Measurements from ENCODE around the gene CTSA. TPM values are rescaled to one million over a fixed set of nuclear protein-coding genes. Genes with fewer than 3 reads are reported as not detected.

CTSA gene
- total and polyA plus RNA-seq, 10 donors = 56.6 to 203 (median 176) TPM

DNA sequence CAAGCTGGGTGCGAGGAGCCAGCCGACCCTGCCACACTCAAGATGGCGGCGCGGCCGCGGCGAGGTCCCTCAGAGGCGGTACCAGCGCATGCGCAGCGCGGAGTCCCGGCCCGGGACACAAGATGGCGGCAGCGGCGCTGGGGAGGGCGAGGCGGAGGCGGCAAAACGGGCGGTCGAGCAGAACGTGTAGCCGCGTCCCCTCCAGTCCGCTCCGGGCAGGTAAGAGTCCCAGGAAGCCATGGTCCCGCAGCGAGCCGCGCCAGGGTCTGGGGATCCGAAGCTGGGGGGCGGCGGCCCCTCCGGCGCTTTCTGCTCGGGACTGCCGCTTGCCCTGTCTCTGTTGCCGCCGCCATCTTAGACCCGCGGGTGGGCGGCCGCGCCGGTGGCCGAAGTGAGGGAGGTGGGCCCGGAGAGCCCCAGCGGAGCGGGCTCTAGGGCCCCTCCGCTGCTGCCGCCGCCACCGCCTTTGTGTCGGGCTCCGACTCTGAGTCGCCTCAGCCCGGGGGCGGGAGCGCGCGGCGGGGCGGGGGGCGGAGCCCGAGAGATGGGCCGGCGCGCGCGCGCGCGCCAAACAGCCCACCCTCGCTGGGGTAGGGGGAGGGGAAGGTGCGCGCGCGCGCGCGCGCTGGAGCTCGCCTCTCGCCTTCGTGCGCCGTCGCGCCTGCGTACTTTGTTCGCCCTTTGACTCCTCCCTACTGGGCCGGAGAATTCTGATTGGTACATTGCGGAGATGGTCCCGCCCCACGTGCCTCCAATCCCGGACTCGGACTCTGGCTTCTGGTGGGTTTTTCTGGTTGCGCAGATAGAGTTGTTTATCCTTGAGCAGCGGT, 43.7 kb downstream of the CTSA start, which contains the start of gene PCIF1:
PCIF1 (plus strand) TSS at position 98 of the 830 bp plus-strand sequence. CDS start 4,317 bp downstream, outside the sequence.
- H3K4me1 ChIP-seq = peaks cover 12 to 49% (median 31%) of the 10 kb centered on the region in 6 donors
- no peaks in the 10 kb centered on the region for H3K27me3 ChIP-seq (replicated peaks in 1 of 7)
- peak within 1 kb of the TSS; percentile 99 to 100 (median 100) for H3K27ac ChIP-seq
- TF ChIP-seq POLR2A (IDR thresholded peaks at IDR 0.05) (peak; percentile 48 to 84 (median 68)), POLR2AphosphoS5 (IDR thresholded peaks at IDR 0.05) (peak; percentile 100)
- TF ChIP-seq, protein P1, sequence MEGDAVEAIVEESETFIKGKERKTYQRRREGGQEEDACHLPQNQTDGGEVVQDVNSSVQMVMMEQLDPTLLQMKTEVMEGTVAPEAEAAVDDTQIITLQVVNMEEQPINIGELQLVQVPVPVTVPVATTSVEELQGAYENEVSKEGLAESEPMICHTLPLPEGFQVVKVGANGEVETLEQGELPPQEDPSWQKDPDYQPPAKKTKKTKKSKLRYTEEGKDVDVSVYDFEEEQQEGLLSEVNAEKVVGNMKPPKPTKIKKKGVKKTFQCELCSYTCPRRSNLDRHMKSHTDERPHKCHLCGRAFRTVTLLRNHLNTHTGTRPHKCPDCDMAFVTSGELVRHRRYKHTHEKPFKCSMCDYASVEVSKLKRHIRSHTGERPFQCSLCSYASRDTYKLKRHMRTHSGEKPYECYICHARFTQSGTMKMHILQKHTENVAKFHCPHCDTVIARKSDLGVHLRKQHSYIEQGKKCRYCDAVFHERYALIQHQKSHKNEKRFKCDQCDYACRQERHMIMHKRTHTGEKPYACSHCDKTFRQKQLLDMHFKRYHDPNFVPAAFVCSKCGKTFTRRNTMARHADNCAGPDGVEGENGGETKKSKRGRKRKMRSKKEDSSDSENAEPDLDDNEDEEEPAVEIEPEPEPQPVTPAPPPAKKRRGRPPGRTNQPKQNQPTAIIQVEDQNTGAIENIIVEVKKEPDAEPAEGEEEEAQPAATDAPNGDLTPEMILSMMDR (IDR thresholded peaks at IDR 0.05 in 8 of 11, conservative IDR thresholded peaks at IDR 0.05 in 3 of 11) = peak in 3 of 11 experiments; percentile 9 to 18 (median 13)
- peaks cover 5 to 41% (median 29%) of the 10 kb centered on the region in 6 donors for H3K36me3 ChIP-seq
- WGBS, 5 donors = 0 to 1% (median 0%) methylated on average over 23 to 102 of the region's 102 CpGs
- peak within 1 kb of the TSS; percentile 66 to 94 (median 88) for H3K4me3 ChIP-seq
- H3K9me3 ChIP-seq = no peaks in the 10 kb centered on the region
- intact Hi-C loops (cut with DNase I; ENCODE audit: low total_unique reads) = loop anchor here (5.0 kb wide), 1 partner anchor 38 kb away; the partner anchor contains the start of gene ZNF335
- DNase-seq = peak; percentile 98

GRCh38 chr20:45935416-45936046, 44.4 kb downstream of the CTSA start:
- WGBS, 5 donors = 9 to 13% (median 11%) methylated on average over 21 of the region's 21 CpGs
- H3K27ac ChIP-seq = peak overlapping the region; percentile 99 to 100 (median 100)
- peaks cover 12 to 49% (median 31%) of the 10 kb centered on the region in 6 donors for H3K4me1 ChIP-seq
- H3K9me3 ChIP-seq = no peaks in the 10 kb centered on the region
- no peak for DNase-seq
- H3K36me3 ChIP-seq = peaks cover 9 to 49% (median 36%) of the 10 kb centered on the region in 6 donors
- intact Hi-C loops (cut with DNase I; ENCODE audit: low total_unique reads) = loop anchor here (5.0 kb wide), 1 partner anchor 37 kb away; the partner anchor contains the start of gene ZNF335
- H3K4me3 ChIP-seq = peak overlapping the region; percentile 66 to 94 (median 88)
- TF ChIP-seq, protein P1 (IDR thresholded peaks at IDR 0.05 in 8 of 11, conservative IDR thresholded peaks at IDR 0.05 in 3 of 11) = no peak
- TF ChIP-seq POLR2A (IDR thresholded peaks at IDR 0.05) = peak in 1 of 3 donors; percentile 78
- TF ChIP-seq POLR2AphosphoS5 (IDR thresholded peaks at IDR 0.05) = no peak
- H3K27me3 ChIP-seq (replicated peaks in 1 of 7) = no peaks in the 10 kb centered on the region

DNA sequence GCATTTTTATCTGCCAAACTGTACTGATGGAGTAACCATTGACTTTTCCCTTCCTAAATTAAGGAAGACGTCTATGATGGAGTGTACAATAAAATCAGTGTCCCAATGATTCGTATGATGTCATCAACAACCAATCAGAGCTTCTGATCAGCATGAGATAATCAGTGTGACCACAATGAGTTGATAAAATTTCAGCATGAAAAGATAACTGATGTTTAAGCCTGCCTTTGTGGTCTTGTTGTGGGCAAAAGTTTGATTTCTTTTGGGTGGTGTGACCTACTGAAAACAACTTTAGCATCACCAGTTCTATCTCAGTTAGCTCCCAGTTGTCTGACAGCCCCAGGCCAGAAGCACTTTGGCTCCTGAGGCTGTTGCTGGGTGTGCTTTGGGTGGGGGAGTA, 46.6 kb downstream of the CTSA start:
- H3K36me3 ChIP-seq = peaks cover 10 to 66% (median 59%) of the 10 kb centered on the region in 6 donors
- TF ChIP-seq, protein P1 (IDR thresholded peaks at IDR 0.05 in 8 of 11, conservative IDR thresholded peaks at IDR 0.05 in 3 of 11) = no peak
- TF ChIP-seq POLR2AphosphoS5 (IDR thresholded peaks at IDR 0.05) = no peak
- TF ChIP-seq POLR2A (IDR thresholded peaks at IDR 0.05) = no peak
- intact Hi-C loops (cut with DNase I; ENCODE audit: low total_unique reads) = loop anchor here (5.0 kb wide), 1 partner anchor 35 kb away; the partner anchor contains the start of gene ZNF335
- peak overlapping the region in 1 of 8 donors; percentile 1 for H3K27ac ChIP-seq
- H3K27me3 ChIP-seq (replicated peaks in 1 of 7) = no peaks in the 10 kb centered on the region
- H3K4me3 ChIP-seq = no peak overlapping the region
- WGBS, 5 donors = 66 to 84% (median 74%) methylated on average over 2 of the region's 2 CpGs
- no peak for DNase-seq
- H3K4me1 ChIP-seq = peaks cover 12 to 47% (median 29%) of the 10 kb centered on the region in 6 donors
- no peaks in the 10 kb centered on the region for H3K9me3 ChIP-seq
